ENCODE results near the gene C6orf15. TPM values are rescaled to one million over a fixed set of nuclear protein-coding genes. Genes with fewer than 3 reads are reported as not detected.

Gene C6orf15
- total RNA-seq, 1 experiment from 2014 or later: not detected

GRCh38 chr6:31122791-31123706 lies 10.7 kb upstream of the C6orf15 start (continued):
- TF ChIP-seq ZNF281 (CRISPR knock-in tag; IDR thresholded peaks at IDR 0.05) (no peak), ZNF425 (CRISPR knock-in tag; conservative IDR thresholded peaks at IDR 0.05) (no peak), JAZF1 (CRISPR knock-in tag; IDR thresholded peaks at IDR 0.05) (no peak)

DNA sequence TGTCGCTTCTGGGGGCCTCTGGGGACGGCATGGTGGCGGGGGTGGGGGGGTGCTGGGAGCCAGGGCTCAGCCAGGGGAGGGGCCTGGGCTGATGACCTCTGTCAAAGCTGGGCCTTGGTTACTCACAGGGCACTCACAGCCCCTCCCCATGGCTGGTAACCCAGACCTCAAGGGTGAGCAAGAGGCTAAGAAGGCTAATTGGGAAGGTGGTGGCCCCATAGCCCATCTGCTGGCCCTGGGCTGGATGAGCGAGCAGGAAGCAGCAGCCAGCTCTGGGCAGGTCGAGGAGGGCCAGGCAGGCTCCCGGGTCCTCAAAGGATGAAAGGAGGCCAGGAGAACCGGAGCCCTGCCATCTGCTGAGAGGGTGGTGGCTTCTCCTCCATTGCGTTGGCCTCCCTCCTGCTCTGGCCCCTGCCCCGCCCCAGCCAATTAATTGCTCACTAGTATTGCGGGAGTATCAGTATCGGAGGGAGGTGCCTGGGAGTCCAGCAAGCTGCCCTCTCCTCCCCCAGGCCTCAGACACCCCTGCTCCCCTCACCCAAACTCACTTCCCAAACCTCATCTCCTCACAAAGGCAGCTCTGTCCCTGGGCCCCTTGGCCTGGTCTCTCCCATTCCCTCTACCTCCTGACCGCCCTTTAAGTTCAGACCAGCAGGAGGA lies 8.9 kb upstream of the C6orf15 start:
- peaks cover 2% of the 10 kb centered on the region; the same call in 1 of the 2 replicates for H3K27me3 Mint-ChIP-seq (ENCODE audit: low read depth)

More for the DNA sequence above, 8.9 kb upstream of the C6orf15 start:
- ChIA-PET CTCF (interaction anchor here (1.0 to 1.9 kb wide), 4 partner anchors 12 to 34 kb away, joined by 3 to 5 read pairs (median 4); no protein-coding TSS in a partner anchor), POLR2A (interaction anchor here (0.5 kb wide), 1 partner anchor 28 kb away, joined by 5 read pairs; no protein-coding TSS in a partner anchor)
- ATAC-seq (no peak), DNase-seq (ENCODE audit: low spot score) (no peak)
- no peaks in the 10 kb centered on the region for H3K36me3 Mint-ChIP-seq
- peaks cover 11% of the 10 kb centered on the region for H3K4me1 Mint-ChIP-seq
- H3K9me3 Mint-ChIP-seq: no peaks in the 10 kb centered on the region
- no peak for TF ChIP-seq ZNF423 (CRISPR knock-in tag; IDR thresholded peaks at IDR 0.05)
- no peak for TF ChIP-seq SMAD3 (CRISPR knock-in tag; IDR thresholded peaks at IDR 0.05; ENCODE audit: borderline replicate concordance)
- TF ChIP-seq NFE2L1 (CRISPR knock-in tag; IDR thresholded peaks at IDR 0.05): no peak
- TF ChIP-seq TCF7 (CRISPR knock-in tag; IDR thresholded peaks at IDR 0.05; ENCODE audit: low read depth): no peak
- no peak for TF ChIP-seq E2F1 (CRISPR knock-in tag; IDR thresholded peaks at IDR 0.05)
- TF ChIP-seq ZBTB21 (CRISPR knock-in tag; IDR thresholded peaks at IDR 0.05; ENCODE audit: borderline replicate concordance): no peak
- TF ChIP-seq ZNF396 (CRISPR knock-in tag; IDR thresholded peaks at IDR 0.05; ENCODE audit: borderline replicate concordance): no peak
- no peak for TF ChIP-seq NFATC4 (CRISPR knock-in tag; IDR thresholded peaks at IDR 0.05)
- TF ChIP-seq, protein P1, sequence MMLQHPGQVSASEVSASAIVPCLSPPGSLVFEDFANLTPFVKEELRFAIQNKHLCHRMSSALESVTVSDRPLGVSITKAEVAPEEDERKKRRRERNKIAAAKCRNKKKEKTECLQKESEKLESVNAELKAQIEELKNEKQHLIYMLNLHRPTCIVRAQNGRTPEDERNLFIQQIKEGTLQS (CRISPR knock-in tag; conservative IDR thresholded peaks at IDR 0.05): no peak
- TF ChIP-seq EMX1 (CRISPR knock-in tag; IDR thresholded peaks at IDR 0.05): no peak
- no peak for TF ChIP-seq RELA (CRISPR knock-in tag; IDR thresholded peaks at IDR 0.05; ENCODE audit: borderline replicate concordance)
- TF ChIP-seq ZMAT4 (CRISPR knock-in tag; IDR thresholded peaks at IDR 0.05): no peak
- TF ChIP-seq, protein P2, sequence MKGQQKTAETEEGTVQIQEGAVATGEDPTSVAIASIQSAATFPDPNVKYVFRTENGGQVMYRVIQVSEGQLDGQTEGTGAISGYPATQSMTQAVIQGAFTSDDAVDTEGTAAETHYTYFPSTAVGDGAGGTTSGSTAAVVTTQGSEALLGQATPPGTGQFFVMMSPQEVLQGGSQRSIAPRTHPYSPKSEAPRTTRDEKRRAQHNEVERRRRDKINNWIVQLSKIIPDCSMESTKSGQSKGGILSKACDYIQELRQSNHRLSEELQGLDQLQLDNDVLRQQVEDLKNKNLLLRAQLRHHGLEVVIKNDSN (CRISPR knock-in tag; IDR thresholded peaks at IDR 0.05): no peak
- TF ChIP-seq CREB1 (CRISPR knock-in tag; IDR thresholded peaks at IDR 0.05): no peak
- no peak overlapping the region for H3K27ac Mint-ChIP-seq
- H3K4me3 Mint-ChIP-seq: no peak overlapping the region

Data from WTC11 (cell line).